ENCODE results near the gene UBA1.

- TF ChIP-seq SUZ12 (IDR thresholded peaks at IDR 0.05; ENCODE audit: extremely low read depth, insufficient read depth, insufficient read length), result no peak
- TF ChIP-seq YY1 (IDR thresholded peaks at IDR 0.05; ENCODE audit: insufficient read depth, insufficient read length), result no peak
- no peak for TF ChIP-seq ZNF274 (IDR thresholded peaks at IDR 0.05; ENCODE audit: low read depth, low read length)
These were observed 28.1 kb downstream of the UBA1 start for GRCh38 chrX:47221756-47222155.

All from NT2/D1 (cell line).